HepG2 (cell line): ENCODE results near the gene STAB2. TPM values are rescaled to one million over a fixed set of nuclear protein-coding genes. Genes with fewer than 3 reads are reported as not detected.

Source experiments
- ATAC-seq: fragments of 200-7000 bp; cut with Tn5 transposase; 3 replicates; pipeline ENCODE4 v1.9.1; 2020; ENCODE audit warnings: mild to moderate bottlenecking, moderate library complexity
- BruUV-seq: library from RNA; stranded (reverse); fragments of 400-500 nt; replicated peaks from 2 replicates; lab custom pipeline; 2021; lab: Mats Ljungman, UMichigan
- CTCF ChIA-PET: fragments of 300-600 bp; formaldehyde crosslinking; extraction: SDS; loops from one replicate; lab custom pipeline; 2021; ENCODE audit warnings: low total read pairs, inconsistent platforms, low intra/inter-chr PET ratio; lab: Yijun Ruan, JAX
- POLR2A ChIA-PET: fragments of 350-600 bp; sonication (Branson Sonifier 250); formaldehyde crosslinking; loops from one replicate; lab custom pipeline; 2020; ENCODE audit warnings: antibody characterized with exemption, inconsistent platforms; lab: Yijun Ruan, JAX
- DNase-seq: peaks from one replicate; pipeline ENCODE4 v3.0.0-alpha.2; 2015; ENCODE audit warnings: low spot score
- FAIRE-seq: peaks from 3 replicates; lab custom pipeline; 2011; peaks lifted over from hg19 to GRCh38; lab: Jason Lieb, UNC
- H2AFZ ChIP-seq: one replicate; pipeline ENCODE4 v1.6.1; 2011; ENCODE audit warnings: low read length, inconsistent platforms
- H3K27ac ChIP-seq: fragments of 300-600 bp; 3 replicates; pipeline ENCODE4 v1.8.0; 2011; ENCODE audit warnings: mixed run types, mild to moderate bottlenecking, mixed read lengths, low read length, inconsistent platforms; ENCODE audit not compliant: insufficient read depth; ENCODE audit errors: extremely low read length
- H3K27me3 ChIP-seq, 2 experiments: fragments of 200-600 bp in 1 of 2; 2 replicates in 1 of 2; 3 replicates in 1 of 2; pipeline versions ENCODE4 v1.6.0 to v1.8.0; 2011; ENCODE audit warnings: low read length in 2 of 2, mild to moderate bottlenecking in 2 of 2, moderate library complexity in 2 of 2, inconsistent platforms in 1 of 2; ENCODE audit not compliant: insufficient read depth in 2 of 2, control insufficient read depth in 1 of 2
- H3K36me3 ChIP-seq, 2 experiments: fragments of 200-600 bp in 1 of 2; replicated peaks in 1 of 2; 2 replicates in 1 of 2; 3 replicates in 1 of 2; pipeline versions ENCODE4 v1.5.1 to v1.8.0; 2011; ENCODE audit warnings: low read length in 2 of 2, inconsistent platforms in 1 of 2; ENCODE audit not compliant: insufficient read depth in 2 of 2, control insufficient read depth in 1 of 2
- H3K4me1 ChIP-seq: 2 replicates; pipeline ENCODE4 v1.5.1; 2012; ENCODE audit warnings: low read length, inconsistent platforms; ENCODE audit not compliant: insufficient read depth
- H3K4me2 ChIP-seq: 2 replicates; pipeline ENCODE4 v1.6.0; 2011; ENCODE audit warnings: low read depth, low read length, inconsistent platforms
- H3K4me3 ChIP-seq, 3 experiments: fragments of 200-600 bp in 1 of 3; sonication (generic), shearing (Covaris generic) in 1 of 3; replicated peaks in 1 of 3; 2 replicates each; pipeline ENCODE4 v1.5.1; 2011 to 2016; ENCODE audit warnings: low read length in 3 of 3, inconsistent platforms in 2 of 3, low read depth in 2 of 3, mild to moderate bottlenecking in 2 of 3, control low read depth in 1 of 3, mixed read lengths in 1 of 3; ENCODE audit not compliant: insufficient read depth in 1 of 3
- H3K79me2 ChIP-seq: one replicate; pipeline ENCODE4 v1.6.1; 2011; ENCODE audit warnings: low read length, inconsistent platforms; ENCODE audit not compliant: insufficient read depth
- H3K9ac ChIP-seq: 2 replicates; pipeline ENCODE4 v1.6.0; 2011; ENCODE audit warnings: mild to moderate bottlenecking, low read depth, low read length, inconsistent platforms; ENCODE audit not compliant: insufficient read depth
- H3K9me3 ChIP-seq: 2 replicates; pipeline ENCODE4 v1.5.1; 2012; ENCODE audit warnings: mild to moderate bottlenecking, low read length
- H4K20me1 ChIP-seq: 2 replicates; pipeline ENCODE4 v1.6.0; 2011; ENCODE audit warnings: inconsistent platforms, mild to moderate bottlenecking, low read length, moderate library complexity; ENCODE audit not compliant: insufficient read depth
- MTF1 ChIP-seq: sonication (generic); formaldehyde crosslinking; IDR thresholded peaks from 2 replicates; pipeline ENCODE4 v1.5.0; 2020; ENCODE audit warnings: missing genetic modification reagents
- RERE ChIP-seq: IDR thresholded peaks from 2 replicates; pipeline ENCODE4 v1.6.1; 2016; ENCODE audit warnings: low read depth, missing genetic modification reagents, missing compliant biosample characterization
- RFX1 ChIP-seq: fragments of 450-650 bp; IDR thresholded peaks from 2 replicates; pipeline ENCODE4 v1.6.1; 2017
- ZNF251 ChIP-seq: sonication (generic); formaldehyde crosslinking; IDR thresholded peaks from 2 replicates; pipeline ENCODE4 v1.9.0; 2021; ENCODE audit warnings: mild to moderate bottlenecking, missing genetic modification reagents
- ZNF616 ChIP-seq: sonication (generic); formaldehyde crosslinking; IDR thresholded peaks from 2 replicates; pipeline ENCODE4 v1.5.0; 2020; ENCODE audit warnings: low read depth, mild to moderate bottlenecking, missing genetic modification reagents
- ZNF629 ChIP-seq: sonication (generic); formaldehyde crosslinking; conservative IDR thresholded peaks from 2 replicates; pipeline ENCODE4 v1.5.0; 2020; ENCODE audit warnings: missing genetic modification reagents
- ZNF768 ChIP-seq: sonication (generic); formaldehyde crosslinking; IDR thresholded peaks from 2 replicates; pipeline ENCODE4 v1.4.0; 2020; ENCODE audit warnings: missing genetic modification reagents
- WGBS: methylation state at CpG from one replicate; pipeline ENCODE4 v1.1.6; 2017; ENCODE audit warnings: low lambda C conversion rate; 5-methylcytosine and 5-hydroxymethylcytosine counted together
- in situ Hi-C: cut with HindIII; loops from 2 replicates; pipeline ENCODE4 v1.10.0; 2017; ENCODE audit warnings: low pct_unique_long_range_greater_than_20kb; ENCODE audit not compliant: extremely low pct_ligation_motif_present
- intact Hi-C: fragments of 100-400 bp; cut with micrococcal nuclease; formaldehyde crosslinking; loops from one replicate; pipeline ENCODE4 v1.10.0; 2022; ENCODE audit not compliant: unreplicated experiment
- polyA plus RNA-seq, 8 experiments: library from polyadenylated mRNA; depleted of rRNA in 3 of 8; stranded (reverse) in 7 of 8; unstranded in 1 of 8; fragments of >200 nt; fragmentation: Illumina TruSeq in 4 of 8; extraction: Trizol in 4 of 8; gene quantifications; 2 replicates each; pipeline versions ENCODE4 v1.2.1 to v1.2.3, GENCODE V29; 2011 to 2016; ENCODE audit warnings: low read depth in 4 of 8, missing spikeins in 1 of 8, mixed read lengths in 1 of 8; ENCODE audit not compliant: insufficient read depth in 1 of 8
- total RNA-seq, 5 experiments: library from RNA; depleted of rRNA; stranded (reverse); fragments of >200 nt; fragmentation: Illumina TruSeq; extraction: Trizol; gene quantifications; 2 replicates each; pipeline ENCODE4 v1.2.3, GENCODE V29; 2016; ENCODE audit warnings: low read depth in 1 of 5
- TF ChIP-seq, protein P1 (sequence below): sonication (generic); formaldehyde crosslinking; IDR thresholded peaks from 2 replicates; pipeline ENCODE4 v1.4.0; 2020; ENCODE audit warnings: missing genetic modification reagents

The STAB2 gene
- total and polyA plus RNA-seq, 2 of the 13 experiments (the other 11 are each of a cell fraction or from before 2014, with no cell fraction given), result not detected

DNA sequence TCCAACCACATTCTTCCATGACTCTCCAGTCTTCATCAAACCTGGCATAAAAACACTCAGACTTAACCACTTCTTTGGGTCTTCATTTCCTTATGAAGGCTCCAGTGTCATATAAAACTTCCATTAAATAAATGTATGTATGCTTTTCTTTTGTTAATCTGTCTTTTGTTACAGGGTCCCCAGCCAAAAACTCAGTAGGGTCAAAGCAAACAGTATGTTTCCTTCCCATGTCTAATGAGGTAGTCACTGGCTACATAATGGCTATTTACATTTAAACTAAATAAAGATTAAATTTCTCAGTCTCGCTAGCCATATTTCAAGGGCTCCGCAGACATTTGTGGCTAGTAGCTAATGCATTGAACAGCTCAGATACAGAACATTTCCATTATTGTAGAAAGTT lies 40.1 kb upstream of the STAB2 start:
- in situ Hi-C loops, result loop anchor here (5.0 to 10.0 kb wide), 2 partner anchors 222 to 600 kb away; no protein-coding TSS in a partner anchor
- Histone ChIP-seq H3K9ac (no peak overlapping the region), H3K4me2 (no peak overlapping the region), H4K20me1 (no peaks in the 10 kb centered on the region), H3K36me3 (no peaks in the 10 kb centered on the region), H3K27me3 (no peaks in the 10 kb centered on the region; a peak in 1 of 5 replicates), H3K79me2 (no peaks in the 10 kb centered on the region)
- ATAC-seq, result no peak
- no TSS peak for BruUV-seq
- no peak for TF ChIP-seq ZNF629
- TF ChIP-seq RFX1, result no peak
- TF ChIP-seq, all 625 proteins: peak for 0
- DNase-seq, result no peak
- intact Hi-C loops, result no loop called here
- Histone ChIP-seq H3K4me1 (no peaks in the 10 kb centered on the region), H3K4me3 (no peak overlapping the region), H3K9me3 (no peaks in the 10 kb centered on the region), H3K27ac (no peak overlapping the region), H2AFZ (no peak overlapping the region)
- FAIRE-seq, result no peak
- 28% methylated on average over 2 of the region's 2 CpGs for WGBS
- POLR2A ChIA-PET, result no interaction called here
- CTCF ChIA-PET, result no interaction called here

GRCh38 chr12:103547376-103547775 lies 39.7 kb upstream of the STAB2 start:
- H3K79me2 ChIP-seq, result no peaks in the 10 kb centered on the region
- H3K27ac ChIP-seq, result no peak overlapping the region
- no peak for ATAC-seq
- WGBS, result 2% methylated on average over 3 of the region's 3 CpGs
- no peaks in the 10 kb centered on the region for H4K20me1 ChIP-seq
- no peak for FAIRE-seq
- intact Hi-C loops, result no loop called here
- no peak overlapping the region for H3K4me3 ChIP-seq
- no peaks in the 10 kb centered on the region for H3K9me3 ChIP-seq
- ChIA-PET POLR2A (no interaction called here), CTCF (no interaction called here)
- DNase-seq, result no peak
- H3K27me3 ChIP-seq, result no peaks in the 10 kb centered on the region; a peak in 1 of 5 replicates
- no peak overlapping the region for H3K9ac ChIP-seq
- H3K36me3 ChIP-seq, result no peaks in the 10 kb centered on the region
- H2AFZ ChIP-seq, result no peak overlapping the region
- no peak overlapping the region for H3K4me2 ChIP-seq
- in situ Hi-C loops, result loop anchor here (5.0 to 10.0 kb wide), 2 partner anchors 223 to 600 kb away; no protein-coding TSS in a partner anchor
- no peaks in the 10 kb centered on the region for H3K4me1 ChIP-seq
- no TSS peak for BruUV-seq
- TF ChIP-seq, protein P1, sequence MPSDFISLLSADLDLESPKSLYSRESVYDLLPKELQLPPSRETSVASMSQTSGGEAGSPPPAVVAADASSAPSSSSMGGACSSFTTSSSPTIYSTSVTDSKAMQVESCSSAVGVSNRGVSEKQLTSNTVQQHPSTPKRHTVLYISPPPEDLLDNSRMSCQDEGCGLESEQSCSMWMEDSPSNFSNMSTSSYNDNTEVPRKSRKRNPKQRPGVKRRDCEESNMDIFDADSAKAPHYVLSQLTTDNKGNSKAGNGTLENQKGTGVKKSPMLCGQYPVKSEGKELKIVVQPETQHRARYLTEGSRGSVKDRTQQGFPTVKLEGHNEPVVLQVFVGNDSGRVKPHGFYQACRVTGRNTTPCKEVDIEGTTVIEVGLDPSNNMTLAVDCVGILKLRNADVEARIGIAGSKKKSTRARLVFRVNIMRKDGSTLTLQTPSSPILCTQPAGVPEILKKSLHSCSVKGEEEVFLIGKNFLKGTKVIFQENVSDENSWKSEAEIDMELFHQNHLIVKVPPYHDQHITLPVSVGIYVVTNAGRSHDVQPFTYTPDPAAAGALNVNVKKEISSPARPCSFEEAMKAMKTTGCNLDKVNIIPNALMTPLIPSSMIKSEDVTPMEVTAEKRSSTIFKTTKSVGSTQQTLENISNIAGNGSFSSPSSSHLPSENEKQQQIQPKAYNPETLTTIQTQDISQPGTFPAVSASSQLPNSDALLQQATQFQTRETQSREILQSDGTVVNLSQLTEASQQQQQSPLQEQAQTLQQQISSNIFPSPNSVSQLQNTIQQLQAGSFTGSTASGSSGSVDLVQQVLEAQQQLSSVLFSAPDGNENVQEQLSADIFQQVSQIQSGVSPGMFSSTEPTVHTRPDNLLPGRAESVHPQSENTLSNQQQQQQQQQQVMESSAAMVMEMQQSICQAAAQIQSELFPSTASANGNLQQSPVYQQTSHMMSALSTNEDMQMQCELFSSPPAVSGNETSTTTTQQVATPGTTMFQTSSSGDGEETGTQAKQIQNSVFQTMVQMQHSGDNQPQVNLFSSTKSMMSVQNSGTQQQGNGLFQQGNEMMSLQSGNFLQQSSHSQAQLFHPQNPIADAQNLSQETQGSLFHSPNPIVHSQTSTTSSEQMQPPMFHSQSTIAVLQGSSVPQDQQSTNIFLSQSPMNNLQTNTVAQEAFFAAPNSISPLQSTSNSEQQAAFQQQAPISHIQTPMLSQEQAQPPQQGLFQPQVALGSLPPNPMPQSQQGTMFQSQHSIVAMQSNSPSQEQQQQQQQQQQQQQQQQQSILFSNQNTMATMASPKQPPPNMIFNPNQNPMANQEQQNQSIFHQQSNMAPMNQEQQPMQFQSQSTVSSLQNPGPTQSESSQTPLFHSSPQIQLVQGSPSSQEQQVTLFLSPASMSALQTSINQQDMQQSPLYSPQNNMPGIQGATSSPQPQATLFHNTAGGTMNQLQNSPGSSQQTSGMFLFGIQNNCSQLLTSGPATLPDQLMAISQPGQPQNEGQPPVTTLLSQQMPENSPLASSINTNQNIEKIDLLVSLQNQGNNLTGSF (CRISPR knock-in tag), result no peak
- TF ChIP-seq MTF1, result no peak
- no peak for TF ChIP-seq ZNF768
- no peak for TF ChIP-seq ZNF251 (CRISPR knock-in tag)
- TF ChIP-seq ZNF616 (CRISPR knock-in tag), result no peak
- TF ChIP-seq RERE (CRISPR knock-in tag), result no peak
